GM12872 (cell line): Measurements from ENCODE around the gene KITLG.

Source experiments
- CTCF ChIP-seq: IDR thresholded peaks from 3 replicates; pipeline ENCODE4 v1.5.1; 2011; ENCODE audit warnings: low read depth, mild to moderate bottlenecking, low read length, moderate library complexity; ENCODE audit not compliant: insufficient read depth

The KITLG gene

GRCh38 chr12:88549929-88550328 is 30.3 kb downstream of the KITLG start:
- no peak for TF ChIP-seq CTCF

- TF ChIP-seq CTCF = no peak
Observed at GRCh38 chr12:88546853-88547252, 33.4 kb downstream of the KITLG start.

DNA sequence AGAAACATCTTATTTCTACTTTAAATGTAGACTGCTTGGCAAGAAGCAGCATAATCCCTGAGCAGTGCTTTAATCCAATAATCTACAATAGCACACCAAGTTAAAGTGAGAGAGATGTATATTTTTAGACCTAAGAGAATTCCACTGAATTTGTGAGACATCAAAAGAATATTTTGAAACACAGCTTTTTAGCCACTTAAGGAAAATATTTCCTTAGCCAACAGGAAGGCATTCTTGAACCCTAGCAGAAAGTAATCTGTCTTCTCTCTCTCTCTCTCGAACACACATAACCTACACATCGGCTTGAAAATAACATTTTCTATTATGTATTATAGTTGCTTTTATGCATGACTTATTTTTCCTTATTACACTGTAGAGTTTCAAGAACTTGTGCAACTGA is 34.0 kb downstream of the KITLG start:
- no peak for TF ChIP-seq CTCF

GRCh38 chr12:88544991-88545980 is 35.0 kb downstream of the KITLG start:
- no peak for TF ChIP-seq CTCF

DNA sequence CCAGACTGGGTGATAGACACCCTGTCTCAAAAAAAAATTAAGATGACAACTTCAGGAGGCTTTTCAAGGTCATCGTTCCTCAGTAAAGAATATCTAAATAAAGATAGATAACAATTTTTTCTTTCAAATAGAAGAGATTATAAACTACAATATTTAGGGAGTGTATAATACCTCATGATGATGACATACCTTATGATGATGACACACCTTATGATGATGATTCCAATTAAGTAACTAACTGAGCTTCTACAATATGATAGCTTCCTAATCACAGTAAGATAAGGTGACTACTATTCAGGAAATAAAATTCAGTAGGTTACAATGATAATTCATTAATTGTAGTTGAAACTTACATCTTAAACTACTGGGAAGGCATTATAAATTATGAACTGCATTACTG is 40.4 kb downstream of the KITLG start:
- TF ChIP-seq CTCF = no peak

DNA sequence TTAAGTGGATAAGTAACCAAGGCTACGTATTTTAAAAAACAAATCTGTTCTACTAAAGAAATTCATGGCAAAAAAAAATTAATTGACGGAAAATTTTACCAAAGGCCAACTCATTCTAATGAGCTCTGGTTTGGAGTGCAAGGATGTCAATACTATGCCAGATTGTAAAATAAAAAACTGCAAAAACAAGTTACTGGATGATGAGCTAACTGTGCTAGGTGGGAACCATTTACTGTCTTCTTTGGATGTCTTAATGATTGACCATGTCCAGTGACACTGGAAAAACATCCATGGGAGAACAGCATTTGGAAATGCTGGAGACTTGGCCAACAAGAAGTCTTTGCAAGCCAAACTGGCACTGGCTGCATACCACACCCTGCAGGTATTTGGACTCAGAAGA is 41.6 kb downstream of the KITLG start:
- TF ChIP-seq CTCF = no peak

GRCh38 chr12:88538250-88538649 is 42.0 kb downstream of the KITLG start:
- no peak for TF ChIP-seq CTCF
